ENCODE data around the gene HLA-DRA.

- TF ChIP-seq CTCF (IDR thresholded peaks at IDR 0.05) (no peak), EZH2 (IDR thresholded peaks at IDR 0.05; ENCODE audit: borderline replicate concordance, insufficient read depth, low read depth, low read length, poor library complexity, severe bottlenecking) (no peak)
Measured at GRCh38 chr6:32430179-32430578, 9.5 kb upstream of the HLA-DRA start.
